IMR-90 (cell line): ENCODE measurements around the gene EPB41L4A.

ENCODE experiments used
- BHLHE40 ChIP-seq: fragments of 150-350 bp; IDR thresholded peaks from 2 replicates; pipeline ENCODE4 v1.6.1; 2016; ENCODE audit warnings: mild to moderate bottlenecking, low read depth, low read length
- POLR2A ChIP-seq: IDR thresholded peaks from 2 replicates; pipeline ENCODE4 v1.6.1; 2012; ENCODE audit warnings: mild to moderate bottlenecking, low read depth, low read length
- TF ChIP-seq, protein P1 (sequence below): conservative IDR thresholded peaks from 2 replicates; pipeline ENCODE4 v1.5.1; 2012; ENCODE audit warnings: mild to moderate bottlenecking, low read depth, low read length, improper control_type of control experiment

DNA sequence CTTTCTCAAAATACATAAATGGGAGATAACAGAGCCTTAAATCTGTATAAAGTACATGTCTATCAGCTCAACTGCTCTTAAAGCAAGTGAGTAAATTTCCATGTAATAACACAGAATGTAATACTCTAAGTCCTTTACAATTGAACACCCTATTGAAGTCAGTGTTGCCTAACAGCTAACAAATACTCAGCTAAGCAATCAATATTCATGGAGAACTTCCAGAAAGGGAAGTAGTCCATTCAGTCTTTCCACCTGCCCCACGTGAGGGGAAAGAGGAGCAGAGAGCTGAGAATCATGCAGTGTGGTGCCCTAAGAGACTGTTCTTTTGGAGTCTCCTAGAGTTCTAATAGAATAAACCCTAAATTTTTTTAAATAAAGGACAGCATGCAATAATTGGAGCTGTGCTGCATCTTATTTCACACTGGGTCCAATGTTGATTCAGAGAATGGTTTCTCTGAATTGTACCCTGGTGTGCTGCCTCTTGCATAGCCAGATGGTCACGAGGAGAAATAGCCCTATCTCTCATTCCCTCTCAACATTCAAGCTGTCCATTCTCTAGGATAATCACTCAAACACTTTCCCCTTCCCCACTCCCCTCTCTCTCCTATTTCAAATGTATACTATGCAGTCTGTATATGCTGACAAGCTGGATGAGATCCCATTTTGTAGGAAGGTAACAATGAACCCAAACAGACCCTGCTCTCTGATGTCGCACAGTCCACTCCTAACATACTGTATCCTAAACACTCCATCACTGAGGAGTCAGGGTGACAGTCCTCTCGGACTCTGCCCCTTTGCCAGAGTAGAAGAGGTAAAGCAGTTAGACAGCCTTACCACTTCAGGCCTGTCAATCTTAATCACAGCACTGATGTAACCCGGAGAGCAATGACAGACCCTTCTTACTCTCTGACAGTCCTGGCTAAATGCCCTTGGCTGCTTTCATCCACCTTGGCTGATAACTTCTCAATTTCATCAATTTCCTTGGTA is 134.8 kb downstream of the EPB41L4A start:
- TF ChIP-seq BHLHE40 (no peak), POLR2A (no peak)
- TF ChIP-seq, protein P1, sequence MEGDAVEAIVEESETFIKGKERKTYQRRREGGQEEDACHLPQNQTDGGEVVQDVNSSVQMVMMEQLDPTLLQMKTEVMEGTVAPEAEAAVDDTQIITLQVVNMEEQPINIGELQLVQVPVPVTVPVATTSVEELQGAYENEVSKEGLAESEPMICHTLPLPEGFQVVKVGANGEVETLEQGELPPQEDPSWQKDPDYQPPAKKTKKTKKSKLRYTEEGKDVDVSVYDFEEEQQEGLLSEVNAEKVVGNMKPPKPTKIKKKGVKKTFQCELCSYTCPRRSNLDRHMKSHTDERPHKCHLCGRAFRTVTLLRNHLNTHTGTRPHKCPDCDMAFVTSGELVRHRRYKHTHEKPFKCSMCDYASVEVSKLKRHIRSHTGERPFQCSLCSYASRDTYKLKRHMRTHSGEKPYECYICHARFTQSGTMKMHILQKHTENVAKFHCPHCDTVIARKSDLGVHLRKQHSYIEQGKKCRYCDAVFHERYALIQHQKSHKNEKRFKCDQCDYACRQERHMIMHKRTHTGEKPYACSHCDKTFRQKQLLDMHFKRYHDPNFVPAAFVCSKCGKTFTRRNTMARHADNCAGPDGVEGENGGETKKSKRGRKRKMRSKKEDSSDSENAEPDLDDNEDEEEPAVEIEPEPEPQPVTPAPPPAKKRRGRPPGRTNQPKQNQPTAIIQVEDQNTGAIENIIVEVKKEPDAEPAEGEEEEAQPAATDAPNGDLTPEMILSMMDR, result no peak
